KMS-11 (cell line): Measurements from ENCODE around the gene XPC.

ENCODE experiments used
- H2AFZ ChIP-seq: fragments of 200-600 bp; sonication (generic); 2 replicates; pipeline ENCODE4 v1.6.1; 2016; ENCODE audit warnings: antibody characterized with exemption, mixed run types, low read depth
- H3K27ac ChIP-seq: fragments of 200-600 bp; sonication (generic); 2 replicates; pipeline ENCODE4 v1.6.1; 2016; ENCODE audit warnings: mild to moderate bottlenecking, mixed run types
- H3K27me3 ChIP-seq: fragments of 200-600 bp; sonication (generic); 2 replicates; pipeline ENCODE4 v1.6.1; 2017; ENCODE audit warnings: mild to moderate bottlenecking, low read depth, mixed run types, moderate library complexity; ENCODE audit not compliant: insufficient read depth
- H3K36me3 ChIP-seq: fragments of 200-600 bp; sonication (generic); 2 replicates; pipeline ENCODE4 v1.6.1; 2017; ENCODE audit warnings: mild to moderate bottlenecking, mixed run types; ENCODE audit not compliant: insufficient read depth
- H3K4me1 ChIP-seq: fragments of 200-600 bp; sonication (generic); 2 replicates; pipeline ENCODE4 v1.6.1; 2016; ENCODE audit warnings: mild to moderate bottlenecking, low read depth, mixed run types; ENCODE audit not compliant: poor library complexity, severe bottlenecking
- H3K4me2 ChIP-seq: fragments of 200-600 bp; sonication (generic); 2 replicates; pipeline ENCODE4 v1.7.0; 2016; ENCODE audit warnings: mild to moderate bottlenecking, mixed run types
- H3K4me3 ChIP-seq: fragments of 200-600 bp; sonication (generic); IDR thresholded peaks from 2 replicates; pipeline ENCODE4 v1.6.1; 2017; ENCODE audit warnings: low read depth, low read length, mixed read lengths; ENCODE audit not compliant: insufficient read depth
- H3K79me2 ChIP-seq: fragments of 200-600 bp; sonication (generic); 2 replicates; pipeline ENCODE4 v1.6.1; 2016; ENCODE audit warnings: low read depth, mixed run types; ENCODE audit not compliant: insufficient read depth
- H3K9ac ChIP-seq: fragments of 200-600 bp; sonication (generic); 2 replicates; pipeline ENCODE4 v1.6.1; 2016; ENCODE audit warnings: mild to moderate bottlenecking, mixed run types
- H4K20me1 ChIP-seq: fragments of 200-600 bp; sonication (generic); 2 replicates; pipeline ENCODE4 v1.6.1; 2016; ENCODE audit warnings: mild to moderate bottlenecking, mixed run types; ENCODE audit not compliant: insufficient read depth
- CTCF ChIP-seq: fragments of 200-600 bp; sonication (generic); conservative IDR thresholded peaks from 2 replicates; pipeline ENCODE4 v1.6.1; 2017; ENCODE audit warnings: low read depth, mild to moderate bottlenecking, antibody characterized with exemption, low read length, moderate library complexity, mixed read lengths

Gene XPC

DNA sequence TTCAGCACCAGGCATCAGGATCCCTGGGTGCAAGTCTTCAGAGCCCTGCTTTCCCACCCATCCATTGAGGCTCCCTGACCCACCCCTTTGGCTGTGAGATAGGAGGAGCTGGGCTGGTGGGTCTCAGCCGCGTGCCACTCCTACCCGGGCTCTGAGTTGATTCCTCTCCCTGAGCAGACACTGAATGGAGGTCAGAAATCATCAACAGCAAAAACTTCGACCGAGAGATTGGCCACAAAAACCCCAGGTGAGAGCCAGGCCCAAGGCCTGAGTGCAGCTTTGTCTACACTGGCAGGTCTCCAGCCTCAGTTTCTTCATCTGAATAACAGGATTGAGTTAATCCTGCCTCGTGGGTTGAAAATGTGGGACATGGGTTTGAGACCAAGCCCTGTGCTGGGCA, 45.7 kb downstream of the XPC start:
- Histone ChIP-seq H3K9ac (no peak overlapping the region), H3K4me3 (no peak overlapping the region), H3K79me2 (peaks cover 9% of the 10 kb centered on the region; the same call in 1 of the 2 replicates), H4K20me1 (no peaks in the 10 kb centered on the region), H3K4me2 (no peak overlapping the region), H3K27ac (no peak overlapping the region), H2AFZ (no peak overlapping the region), H3K4me1 (no peaks in the 10 kb centered on the region), H3K36me3 (no peaks in the 10 kb centered on the region), H3K27me3 (no peaks in the 10 kb centered on the region)
- no peak for TF ChIP-seq CTCF

DNA sequence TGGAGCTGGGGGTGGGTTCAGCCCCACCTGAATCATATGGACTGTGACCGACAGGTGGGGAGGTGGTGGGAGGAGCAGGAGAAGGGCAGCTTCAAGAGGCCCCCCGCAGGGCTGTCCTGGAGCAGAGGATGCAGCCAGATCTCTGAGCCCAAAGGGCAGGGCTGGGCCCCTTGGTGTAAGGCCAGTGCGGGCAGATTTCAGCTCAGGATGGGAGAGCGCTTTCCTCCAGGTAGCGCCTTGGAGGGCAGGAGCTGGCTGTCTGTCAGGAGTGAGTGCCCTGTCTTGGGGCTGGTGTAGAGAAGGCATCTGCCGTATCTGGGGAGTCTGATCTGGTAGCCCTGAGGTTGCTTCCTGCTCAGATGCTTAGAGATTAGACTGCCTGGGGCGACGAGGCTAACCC, 46.3 kb downstream of the XPC start:
- H2AFZ ChIP-seq: no peak overlapping the region
- H3K79me2 ChIP-seq: peaks cover 13% of the 10 kb centered on the region; the same call in 1 of the 2 replicates
- no peak overlapping the region for H3K4me2 ChIP-seq
- no peak for TF ChIP-seq CTCF
- H3K4me1 ChIP-seq: no peaks in the 10 kb centered on the region
- no peak overlapping the region for H3K27ac ChIP-seq
- no peak overlapping the region for H3K9ac ChIP-seq
- no peaks in the 10 kb centered on the region for H3K27me3 ChIP-seq
- H3K4me3 ChIP-seq: no peak overlapping the region
- no peaks in the 10 kb centered on the region for H3K36me3 ChIP-seq
- H4K20me1 ChIP-seq: no peaks in the 10 kb centered on the region

GRCh38 chr3:14131134-14131533, 47.3 kb downstream of the XPC start:
- Histone ChIP-seq H3K79me2 (peaks cover 23% of the 10 kb centered on the region), H3K4me2 (no peak overlapping the region), H3K9ac (no peak overlapping the region), H3K4me3 (no peak overlapping the region), H2AFZ (no peak overlapping the region), H3K27ac (no peak overlapping the region), H3K36me3 (no peaks in the 10 kb centered on the region), H3K4me1 (peaks cover under 1% of the 10 kb centered on the region), H4K20me1 (no peaks in the 10 kb centered on the region), H3K27me3 (no peaks in the 10 kb centered on the region)
- no peak for TF ChIP-seq CTCF

GRCh38 chr3:14130707-14131106, 47.7 kb downstream of the XPC start:
- Histone ChIP-seq H3K4me1 (peaks cover 2% of the 10 kb centered on the region), H3K9ac (no peak overlapping the region), H4K20me1 (no peaks in the 10 kb centered on the region), H2AFZ (no peak overlapping the region), H3K79me2 (peaks cover 27% of the 10 kb centered on the region), H3K4me3 (no peak overlapping the region), H3K27me3 (no peaks in the 10 kb centered on the region), H3K36me3 (no peaks in the 10 kb centered on the region), H3K4me2 (no peak overlapping the region), H3K27ac (no peak overlapping the region)
- no peak for TF ChIP-seq CTCF
